ENCODE measurements around the gene POLE3.
"Not testable (repeated sequence)": the region's sequence is repeated elsewhere in the genome, so short reads cannot be mapped to it uniquely, and the experiment has no call there.

The POLE3 gene

GRCh38 chr9:113375057-113376023, 35.1 kb downstream of the POLE3 start:
- DNase-seq, result no peak

GRCh38 chr9:113373676-113374392, 36.6 kb downstream of the POLE3 start:
- no peak for DNase-seq

GRCh38 chr9:113373256-113373655, 37.2 kb downstream of the POLE3 start:
- no peak for DNase-seq

GRCh38 chr9:113372059-113372458, 38.4 kb downstream of the POLE3 start:
- DNase-seq, result no peak

GRCh38 chr9:113370806-113371325, 39.6 kb downstream of the POLE3 start:
- DNase-seq, result no peak

DNA sequence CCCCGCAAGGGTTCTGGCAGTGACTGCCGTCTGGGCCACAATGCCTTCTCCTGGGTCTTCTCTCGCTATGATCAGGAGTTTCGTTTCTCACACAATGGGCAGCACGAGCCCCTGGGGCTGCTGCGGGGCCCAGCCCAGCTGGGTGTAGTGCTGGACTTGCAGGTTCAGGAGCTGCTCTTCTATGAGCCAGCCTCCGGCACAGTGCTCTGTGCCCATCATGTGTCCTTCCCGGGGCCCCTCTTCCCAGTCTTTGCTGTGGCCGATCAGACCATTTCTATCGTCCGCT, 40.7 kb downstream of the POLE3 start:
- no peak for DNase-seq

GRCh38 chr9:113368982-113369854, 41.3 kb downstream of the POLE3 start:
- no peak for DNase-seq

GRCh38 chr9:113368348-113368981, 42.0 kb downstream of the POLE3 start:
- no peak for DNase-seq

DNA sequence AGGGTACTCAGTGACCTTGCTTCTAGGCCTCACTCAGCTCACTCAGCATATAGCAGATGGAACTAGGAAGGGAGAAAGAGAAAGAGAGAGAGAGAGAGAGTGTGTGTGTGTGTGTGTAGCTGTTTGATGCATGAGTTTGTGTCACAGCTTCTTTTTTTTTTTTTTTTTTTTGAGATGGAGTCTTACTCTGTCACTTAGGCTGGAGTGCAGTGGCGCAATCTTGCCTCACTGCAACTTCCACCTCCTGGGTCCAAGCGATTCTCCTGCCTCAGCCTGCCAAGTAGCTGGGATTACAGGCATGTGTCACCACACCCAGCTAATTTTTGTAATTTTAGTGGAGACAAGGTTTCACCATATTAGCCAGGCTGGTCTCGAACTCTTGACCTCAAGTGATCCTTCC, 44.8 kb downstream of the POLE3 start:
- not testable (repeated sequence) for DNase-seq

DNA sequence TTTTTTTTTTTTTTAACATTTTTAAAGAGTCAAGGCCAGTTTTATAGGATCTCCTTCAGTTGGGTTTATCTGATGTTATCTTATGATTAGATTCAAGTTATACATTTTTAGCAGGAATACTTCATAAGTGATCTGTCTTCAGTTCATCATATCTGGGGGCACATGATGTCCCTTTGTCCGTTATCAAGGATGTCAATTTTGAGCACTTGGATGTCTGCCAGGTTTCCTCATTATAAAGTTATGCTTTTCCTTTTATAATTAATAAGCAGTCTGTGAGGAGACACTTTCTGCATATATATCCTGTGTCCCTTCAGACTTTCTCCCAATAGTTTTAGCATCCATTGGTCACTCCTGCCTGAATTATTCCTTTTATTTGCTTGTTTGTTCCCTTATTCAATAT, 45.5 kb downstream of the POLE3 start:
- DNase-seq, result no peak

DNA sequence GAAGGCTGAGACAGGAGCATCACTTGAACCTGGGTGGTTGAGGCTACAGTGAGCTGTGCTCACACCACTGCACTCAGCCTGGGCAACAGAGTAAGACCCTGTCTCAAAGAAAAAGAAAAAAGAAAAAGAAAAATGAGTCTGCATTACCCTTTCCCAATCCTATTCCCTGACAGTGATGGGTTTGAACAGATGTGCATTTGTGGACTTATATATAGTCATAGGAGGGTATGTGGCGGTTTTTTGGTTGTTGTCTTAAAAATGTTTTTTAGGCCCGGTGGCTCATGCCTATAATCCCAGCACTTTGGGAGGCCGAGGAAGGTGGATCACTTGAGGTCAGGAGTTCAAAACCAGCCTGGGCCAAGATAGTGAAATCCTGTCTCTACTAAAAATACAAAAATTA, 47.1 kb downstream of the POLE3 start:
- no peak for DNase-seq

GRCh38 chr9:113361304-113362018, 49.0 kb downstream of the POLE3 start:
- DNase-seq, result no peak

DNA sequence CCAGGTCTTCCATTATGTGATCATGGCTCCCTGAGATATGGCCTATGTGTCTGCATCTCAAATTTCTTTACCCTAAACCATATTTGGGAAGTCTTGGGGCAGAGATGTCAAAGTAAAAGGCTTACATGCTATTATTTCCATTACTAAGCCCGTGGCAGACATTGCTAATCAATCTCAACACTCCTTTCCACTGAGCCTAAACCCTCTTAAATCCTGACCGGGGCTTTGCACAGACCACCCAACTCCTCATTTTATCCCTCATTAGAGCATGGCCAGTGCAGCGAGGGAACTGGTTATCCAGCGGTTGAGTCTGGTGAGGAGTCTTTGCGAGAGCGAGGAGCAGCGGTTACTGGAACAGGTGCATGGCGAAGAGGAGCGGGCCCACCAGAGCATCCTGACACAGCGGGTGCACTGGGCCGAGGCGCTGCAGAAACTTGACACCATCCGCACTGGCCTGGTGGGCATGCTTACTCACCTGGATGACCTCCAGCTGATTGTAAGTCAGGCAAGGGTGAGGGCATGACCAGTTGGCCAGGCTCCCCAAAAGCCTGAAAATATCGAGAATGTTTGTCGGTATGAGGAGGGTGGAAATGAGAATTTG, 50.1 kb downstream of the POLE3 start:
- DNase-seq, result no peak

DNA sequence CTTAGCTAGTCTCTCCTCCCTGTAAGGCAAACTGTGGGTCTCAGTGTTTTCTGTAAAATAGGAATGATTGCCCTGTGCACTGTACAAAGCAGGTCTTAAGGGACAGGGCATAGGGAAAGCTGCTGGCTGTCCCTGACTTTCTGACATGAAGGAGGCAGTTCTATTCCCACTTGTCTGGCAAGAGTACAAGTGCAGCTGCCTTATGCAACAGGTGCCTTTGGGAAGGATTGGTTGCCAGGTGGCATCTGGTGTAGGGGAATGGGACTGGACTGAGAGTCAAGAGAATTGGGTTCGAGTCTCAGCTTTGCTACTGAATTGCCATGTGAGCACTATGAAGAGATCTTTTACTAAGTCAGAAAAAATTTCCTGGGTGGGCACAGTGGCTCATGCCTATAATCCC, 51.1 kb downstream of the POLE3 start:
- DNase-seq, result no peak
